ENCODE results near the gene C1R.
"Not testable (repeated sequence)": the region's sequence is repeated elsewhere in the genome, so short reads cannot be mapped to it uniquely, and the experiment has no call there.

C1R gene

DNA sequence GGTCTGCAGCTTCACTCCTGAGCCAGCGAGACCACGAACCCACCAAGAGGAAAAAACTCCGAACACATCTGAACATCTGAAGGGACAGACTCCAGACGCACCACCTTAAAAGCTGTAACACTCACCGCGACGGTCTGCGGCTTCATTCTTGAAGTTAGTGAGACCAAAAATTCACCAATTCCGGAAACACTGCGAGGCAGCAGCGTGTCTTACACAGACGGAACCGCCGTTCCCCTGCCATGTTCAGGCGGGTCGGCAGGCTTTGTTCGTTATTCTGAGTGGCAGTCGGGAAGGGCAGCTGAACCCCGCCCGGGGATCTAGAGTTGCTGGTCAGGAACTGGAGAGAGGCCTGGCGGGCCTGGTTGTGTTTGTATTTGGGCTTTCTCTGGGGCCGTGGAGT, 53.7 kb downstream of the C1R start (continued):
- TF ChIP-seq, protein P1, sequence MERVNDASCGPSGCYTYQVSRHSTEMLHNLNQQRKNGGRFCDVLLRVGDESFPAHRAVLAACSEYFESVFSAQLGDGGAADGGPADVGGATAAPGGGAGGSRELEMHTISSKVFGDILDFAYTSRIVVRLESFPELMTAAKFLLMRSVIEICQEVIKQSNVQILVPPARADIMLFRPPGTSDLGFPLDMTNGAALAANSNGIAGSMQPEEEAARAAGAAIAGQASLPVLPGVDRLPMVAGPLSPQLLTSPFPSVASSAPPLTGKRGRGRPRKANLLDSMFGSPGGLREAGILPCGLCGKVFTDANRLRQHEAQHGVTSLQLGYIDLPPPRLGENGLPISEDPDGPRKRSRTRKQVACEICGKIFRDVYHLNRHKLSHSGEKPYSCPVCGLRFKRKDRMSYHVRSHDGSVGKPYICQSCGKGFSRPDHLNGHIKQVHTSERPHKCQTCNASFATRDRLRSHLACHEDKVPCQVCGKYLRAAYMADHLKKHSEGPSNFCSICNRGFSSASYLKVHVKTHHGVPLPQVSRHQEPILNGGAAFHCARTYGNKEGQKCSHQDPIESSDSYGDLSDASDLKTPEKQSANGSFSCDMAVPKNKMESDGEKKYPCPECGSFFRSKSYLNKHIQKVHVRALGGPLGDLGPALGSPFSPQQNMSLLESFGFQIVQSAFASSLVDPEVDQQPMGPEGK (tag by site-specific recombination; IDR thresholded peaks at IDR 0.05) = no peak

GRCh38 chr12:7037411-7037810, 54.8 kb downstream of the C1R start:
- CTCF ChIA-PET; H3K36me3 ChIP-seq (ENCODE audit: control insufficient read depth in 2 of 2, insufficient read depth in 1 of 2, low read length in 2 of 2); H3K27ac ChIP-seq (ENCODE audit: extremely low read depth, low read depth, low read length); H3K4me3 ChIP-seq (ENCODE audit: low read depth, low read length); POLR2A ChIA-PET; H3K4me1 ChIP-seq (ENCODE audit: control insufficient read depth, insufficient read depth, low read length); H3K9me3 ChIP-seq (ENCODE audit: control insufficient read depth, insufficient read depth, low read depth, low read length): not testable (repeated sequence)

GRCh38 chr12:7035463-7035862, 56.8 kb downstream of the C1R start:
- Histone ChIP-seq H3K4me3 (ENCODE audit: low read depth, low read length) (no peak overlapping the region), H3K9me3 (ENCODE audit: control insufficient read depth, insufficient read depth, low read depth, low read length) (no peaks in the 10 kb centered on the region), H3K4me1 (ENCODE audit: control insufficient read depth, insufficient read depth, low read length) (no peaks in the 10 kb centered on the region), H3K36me3 (ENCODE audit: control insufficient read depth in 2 of 2, insufficient read depth in 1 of 2, low read length in 2 of 2) (no peaks in the 10 kb centered on the region), H3K27ac (ENCODE audit: extremely low read depth, low read depth, low read length) (no peak overlapping the region)
- TF ChIP-seq, protein P2, sequence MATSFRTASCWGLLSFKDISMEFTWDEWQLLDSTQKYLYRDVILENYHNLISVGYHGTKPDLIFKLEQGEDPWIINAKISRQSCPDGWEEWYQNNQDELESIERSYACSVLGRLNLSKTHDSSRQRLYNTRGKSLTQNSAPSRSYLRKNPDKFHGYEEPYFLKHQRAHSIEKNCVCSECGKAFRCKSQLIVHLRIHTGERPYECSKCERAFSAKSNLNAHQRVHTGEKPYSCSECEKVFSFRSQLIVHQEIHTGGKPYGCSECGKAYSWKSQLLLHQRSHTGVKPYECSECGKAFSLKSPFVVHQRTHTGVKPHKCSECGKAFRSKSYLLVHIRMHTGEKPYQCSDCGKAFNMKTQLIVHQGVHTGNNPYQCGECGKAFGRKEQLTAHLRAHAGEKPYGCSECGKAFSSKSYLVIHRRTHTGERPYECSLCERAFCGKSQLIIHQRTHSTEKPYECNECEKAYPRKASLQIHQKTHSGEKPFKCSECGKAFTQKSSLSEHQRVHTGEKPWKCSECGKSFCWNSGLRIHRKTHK (tag by site-specific recombination; IDR thresholded peaks at IDR 0.05) = no peak
- TF ChIP-seq ZXDB (tag by site-specific recombination; IDR thresholded peaks at IDR 0.05) (no peak), OVOL3 (tag by site-specific recombination; IDR thresholded peaks at IDR 0.05) (no peak), ZNF529 (tag by site-specific recombination; IDR thresholded peaks at IDR 0.05; ENCODE audit: insufficient replicate concordance) (no peak), ZNF174 (tag by site-specific recombination; IDR thresholded peaks at IDR 0.05) (no peak), ZNF645 (tag by site-specific recombination; IDR thresholded peaks at IDR 0.05) (no peak), ZNF416 (tag by site-specific recombination; IDR thresholded peaks at IDR 0.05) (no peak), ZFP41 (tag by site-specific recombination; IDR thresholded peaks at IDR 0.05; ENCODE audit: borderline replicate concordance) (no peak), HOXC10 (CRISPR knock-in tag; IDR thresholded peaks at IDR 0.05) (no peak), ZNF629 (tag by site-specific recombination; IDR thresholded peaks at IDR 0.05) (no peak), KLF9 (tag by site-specific recombination; IDR thresholded peaks at IDR 0.05; ENCODE audit: low read depth) (no peak), WT1 (tag by site-specific recombination; IDR thresholded peaks at IDR 0.05) (no peak), ZNF837 (tag by site-specific recombination; IDR thresholded peaks at IDR 0.05) (no peak), ZNF777 (tag by site-specific recombination; IDR thresholded peaks at IDR 0.05; ENCODE audit: borderline replicate concordance) (no peak), GLI2 (tag by site-specific recombination; IDR thresholded peaks at IDR 0.05; ENCODE audit: borderline replicate concordance, low read depth) (no peak), ZNF350 (tag by site-specific recombination; IDR thresholded peaks at IDR 0.05) (no peak)
- TF ChIP-seq, protein P3, sequence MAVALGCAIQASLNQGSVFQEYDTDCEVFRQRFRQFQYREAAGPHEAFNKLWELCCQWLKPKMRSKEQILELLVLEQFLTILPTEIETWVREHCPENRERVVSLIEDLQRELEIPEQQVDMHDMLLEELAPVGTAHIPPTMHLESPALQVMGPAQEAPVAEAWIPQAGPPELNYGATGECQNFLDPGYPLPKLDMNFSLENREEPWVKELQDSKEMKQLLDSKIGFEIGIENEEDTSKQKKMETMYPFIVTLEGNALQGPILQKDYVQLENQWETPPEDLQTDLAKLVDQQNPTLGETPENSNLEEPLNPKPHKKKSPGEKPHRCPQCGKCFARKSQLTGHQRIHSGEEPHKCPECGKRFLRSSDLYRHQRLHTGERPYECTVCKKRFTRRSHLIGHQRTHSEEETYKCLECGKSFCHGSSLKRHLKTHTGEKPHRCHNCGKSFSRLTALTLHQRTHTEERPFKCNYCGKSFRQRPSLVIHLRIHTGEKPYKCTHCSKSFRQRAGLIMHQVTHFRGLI (tag by site-specific recombination; IDR thresholded peaks at IDR 0.05) = no peak
- TF ChIP-seq, protein P4, sequence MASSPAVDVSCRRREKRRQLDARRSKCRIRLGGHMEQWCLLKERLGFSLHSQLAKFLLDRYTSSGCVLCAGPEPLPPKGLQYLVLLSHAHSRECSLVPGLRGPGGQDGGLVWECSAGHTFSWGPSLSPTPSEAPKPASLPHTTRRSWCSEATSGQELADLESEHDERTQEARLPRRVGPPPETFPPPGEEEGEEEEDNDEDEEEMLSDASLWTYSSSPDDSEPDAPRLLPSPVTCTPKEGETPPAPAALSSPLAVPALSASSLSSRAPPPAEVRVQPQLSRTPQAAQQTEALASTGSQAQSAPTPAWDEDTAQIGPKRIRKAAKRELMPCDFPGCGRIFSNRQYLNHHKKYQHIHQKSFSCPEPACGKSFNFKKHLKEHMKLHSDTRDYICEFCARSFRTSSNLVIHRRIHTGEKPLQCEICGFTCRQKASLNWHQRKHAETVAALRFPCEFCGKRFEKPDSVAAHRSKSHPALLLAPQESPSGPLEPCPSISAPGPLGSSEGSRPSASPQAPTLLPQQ (tag by site-specific recombination; IDR thresholded peaks at IDR 0.05) = no peak
- ChIA-PET CTCF (no interaction called here), POLR2A (no interaction called here)
